Activated CD8-positive, alpha-beta T cell treated with anti-CD3 and anti-CD28 coated beads for 36 hours (primary cell): Measurements from ENCODE around the gene LDLRAD2. TPM values are rescaled to one million over a fixed set of nuclear protein-coding genes. Genes with fewer than 3 reads are reported as not detected.
"Not testable (repeated sequence)": the region's sequence is repeated elsewhere in the genome, so short reads cannot be mapped to it uniquely, and the experiment has no call there.

Source experiments
- ATAC-seq: fragments of 200-7000 bp; cut with Tn5 transposase; one replicate; pipeline ENCODE4 v1.10.0; 2021; ENCODE audit warnings: mild to moderate bottlenecking, moderate library complexity
- CTCF ChIA-PET: fragments of 350-600 bp; sonication (Branson Sonifier 250); formaldehyde crosslinking; loops from one replicate; lab custom pipeline; 2021; ENCODE audit warnings: antibody characterized with exemption; lab: Charles Lee
- POLR2A ChIA-PET: fragments of 350-600 bp; sonication (Branson Sonifier 250); formaldehyde crosslinking; loops from one replicate; lab custom pipeline; 2021; ENCODE audit warnings: antibody characterized with exemption; lab: Charles Lee
- DNase-seq: peaks from one replicate; pipeline ENCODE4 v3.0.0-alpha.2; 2020
- H3K27ac Mint-ChIP-seq: one replicate; pipeline ENCODE4 v1.8.0; 2021; ENCODE audit warnings: mild to moderate bottlenecking, mixed read lengths
- H3K27me3 Mint-ChIP-seq: one replicate; pipeline ENCODE4 v1.8.0; 2021; ENCODE audit warnings: mixed read lengths
- H3K36me3 Mint-ChIP-seq: one replicate; pipeline ENCODE4 v1.8.0; 2021; ENCODE audit warnings: low read depth, mixed read lengths
- H3K4me1 Mint-ChIP-seq: one replicate; pipeline ENCODE4 v1.8.0; 2021; ENCODE audit warnings: low read depth, mixed read lengths
- H3K4me3 Mint-ChIP-seq: one replicate; pipeline ENCODE4 v1.8.0; 2021; ENCODE audit warnings: mild to moderate bottlenecking, moderate library complexity, mixed read lengths
- H3K9me3 Mint-ChIP-seq: one replicate; pipeline ENCODE4 v1.8.0; 2021; ENCODE audit warnings: mixed read lengths
- CTCF ChIP-seq: fragments of 200-600 bp; IDR thresholded peaks from one replicate; pipeline ENCODE4 v1.8.0; 2022; ENCODE audit warnings: antibody characterized with exemption, mild to moderate bottlenecking
- intact Hi-C: fragments of 100-400 bp; cut with micrococcal nuclease; formaldehyde crosslinking; loops from one replicate; pipeline ENCODE4 v1.10.0; 2022
- total RNA-seq, 2 experiments: library from RNA; stranded (reverse); gene quantifications; one replicate each; pipeline ENCODE4 v1.2.3, GENCODE V29; 2021

The LDLRAD2 gene
- total RNA-seq, 2 experiments from 2014 or later, result 0.07 TPM; not detected in 1

- peaks cover 19% of the 10 kb centered on the region for H3K4me1 Mint-ChIP-seq
- peaks cover 11% of the 10 kb centered on the region for H3K36me3 Mint-ChIP-seq
- no peak for TF ChIP-seq CTCF
These were observed 28.1 kb upstream of the LDLRAD2 start for GRCh38 chr1:21783679-21784603.

GRCh38 chr1:21785764-21786163 lies 26.3 kb upstream of the LDLRAD2 start:
- CTCF ChIA-PET, POLR2A ChIA-PET, ATAC-seq, H3K4me3 Mint-ChIP-seq, H3K9me3 Mint-ChIP-seq, intact Hi-C loops, H3K4me1 Mint-ChIP-seq, DNase-seq, H3K36me3 Mint-ChIP-seq, H3K27me3 Mint-ChIP-seq, H3K27ac Mint-ChIP-seq: not testable (repeated sequence)

More at GRCh38 chr1:21783679-21784603, 28.1 kb upstream of the LDLRAD2 start:
- CTCF ChIA-PET, result interaction anchor here (2.4 kb wide), 1 partner anchor 22 kb away, joined by 6 read pairs; no protein-coding TSS in a partner anchor
- DNase-seq (no peak), ATAC-seq (peak; percentile 83)
- Mint-ChIP-seq H3K27me3 (no peaks in the 10 kb centered on the region), H3K4me3 (peak overlapping the region; percentile 90), H3K9me3 (no peaks in the 10 kb centered on the region), H3K27ac (peak overlapping the region; percentile 100)
- intact Hi-C loops, result no loop called here
- POLR2A ChIA-PET, result interaction anchor here (0.5 to 2.9 kb wide), 10 partner anchors 8 to 240 kb away, joined by 3 to 23 read pairs (median 4); no protein-coding TSS in a partner anchor

GRCh38 chr1:21786640-21787039 lies 25.4 kb upstream of the LDLRAD2 start:
- Mint-ChIP-seq H3K27me3 (no peaks in the 10 kb centered on the region), H3K4me1 (peaks cover 7% of the 10 kb centered on the region), H3K9me3 (no peaks in the 10 kb centered on the region), H3K27ac (no peak overlapping the region), H3K4me3 (no peak overlapping the region), H3K36me3 (peaks cover 4% of the 10 kb centered on the region)
- intact Hi-C loops, result no loop called here
- ChIA-PET POLR2A (no interaction called here), CTCF (interaction anchor here (0.6 kb wide), 1 partner anchor 424 kb away, joined by 3 read pairs; no protein-coding TSS in a partner anchor)
- DNase-seq (no peak), ATAC-seq (no peak)
- TF ChIP-seq CTCF, result no peak

GRCh38 chr1:21793104-21793503 lies 19.0 kb upstream of the LDLRAD2 start:
- intact Hi-C loops, result no loop called here
- POLR2A ChIA-PET, result no interaction called here
- H3K27me3 Mint-ChIP-seq, result no peaks in the 10 kb centered on the region
- peaks cover 5% of the 10 kb centered on the region for H3K9me3 Mint-ChIP-seq
- H3K36me3 Mint-ChIP-seq, result no peaks in the 10 kb centered on the region
- no peak overlapping the region for H3K27ac Mint-ChIP-seq
- no peak for TF ChIP-seq CTCF
- ATAC-seq (no peak), DNase-seq (no peak)
- H3K4me1 Mint-ChIP-seq, result peaks cover 2% of the 10 kb centered on the region
- CTCF ChIA-PET, result no interaction called here
- no peak overlapping the region for H3K4me3 Mint-ChIP-seq

GRCh38 chr1:21794656-21795055 lies 17.4 kb upstream of the LDLRAD2 start:
- Mint-ChIP-seq H3K9me3 (peaks cover 5% of the 10 kb centered on the region), H3K27me3 (no peaks in the 10 kb centered on the region), H3K4me1 (peaks cover 2% of the 10 kb centered on the region), H3K4me3 (no peak overlapping the region), H3K27ac (no peak overlapping the region), H3K36me3 (no peaks in the 10 kb centered on the region)
- intact Hi-C loops, result no loop called here
- CTCF ChIA-PET, result no interaction called here
- no peak for TF ChIP-seq CTCF
- POLR2A ChIA-PET, result interaction anchor here (0.8 kb wide), 1 partner anchor 12 kb away, joined by 4 read pairs; the partner anchor contains the start of gene USP48
- DNase-seq (no peak), ATAC-seq (no peak)
